GM23338 (cell line): Measurements from ENCODE around the gene CYB561D1. TPM values are rescaled to one million over a fixed set of nuclear protein-coding genes. Genes with fewer than 3 reads are reported as not detected.
A peak's percentile ranks its signal among the peaks of the same experiment; 100 is the strongest.

Experiments used
- ATAC-seq: fragments of 200-7000 bp; cut with Tn5 transposase; 3 replicates; pipeline ENCODE4 v1.9.1; 2020
- DNase-seq: peaks from one replicate; pipeline ENCODE4 v3.0.0-alpha.2; 2015; ENCODE audit warnings: low spot score
- H2AFZ ChIP-seq: fragments of 200-600 bp; sonication (generic); 2 replicates; pipeline ENCODE4 v1.8.0; 2016; ENCODE audit warnings: antibody characterized with exemption, mild to moderate bottlenecking, moderate library complexity
- H3F3A ChIP-seq: fragments of 200-600 bp; sonication (generic); replicated peaks from 2 replicates; pipeline ENCODE4 v1.8.0; 2017; ENCODE audit warnings: antibody characterized with exemption, mixed run types, low read depth
- H3K27ac ChIP-seq: fragments of 200-600 bp; sonication (generic); 2 replicates; pipeline ENCODE4 v1.6.1; 2016; ENCODE audit warnings: low read depth
- H3K27me3 ChIP-seq: fragments of 200-600 bp; sonication (generic); 2 replicates; pipeline ENCODE4 v1.8.0; 2016; ENCODE audit warnings: mild to moderate bottlenecking, mixed run types, moderate library complexity; ENCODE audit not compliant: insufficient read depth
- H3K36me3 ChIP-seq: fragments of 200-600 bp; sonication (generic); 2 replicates; pipeline ENCODE4 v1.8.0; 2016; ENCODE audit warnings: mild to moderate bottlenecking; ENCODE audit not compliant: insufficient read depth
- H3K4me1 ChIP-seq: fragments of 200-600 bp; sonication (generic); 2 replicates; pipeline ENCODE4 v1.8.0; 2016; ENCODE audit warnings: mild to moderate bottlenecking, moderate library complexity; ENCODE audit not compliant: insufficient read depth
- H3K4me2 ChIP-seq: fragments of 200-600 bp; sonication (generic); 2 replicates; pipeline ENCODE4 v1.7.1; 2017; ENCODE audit warnings: mixed run types
- H3K4me3 ChIP-seq: fragments of 200-600 bp; sonication (generic); 2 replicates; pipeline ENCODE4 v1.6.1; 2016; ENCODE audit warnings: mixed run types
- H3K79me2 ChIP-seq: fragments of 200-600 bp; sonication (generic); replicated peaks from 2 replicates; pipeline ENCODE4 v1.8.0; 2017; ENCODE audit warnings: mild to moderate bottlenecking; ENCODE audit not compliant: insufficient read depth
- H3K9me2 ChIP-seq: fragments of 200-600 bp; sonication (generic); 2 replicates; pipeline ENCODE4 v1.8.0; 2017; ENCODE audit not compliant: insufficient read depth
- H4K20me1 ChIP-seq: fragments of 200-600 bp; sonication (generic); replicated peaks from 2 replicates; pipeline ENCODE4 v1.8.0; 2017; ENCODE audit warnings: mild to moderate bottlenecking; ENCODE audit not compliant: insufficient read depth
- H3K27ac Mint-ChIP-seq: 2 replicates; pipeline ENCODE4 v1.8.0; 2020; ENCODE audit warnings: inconsistent platforms, mild to moderate bottlenecking, moderate library complexity, mixed read lengths
- H3K27me3 Mint-ChIP-seq: 3 replicates; pipeline ENCODE4 v1.8.0; 2022; ENCODE audit warnings: low read depth, mild to moderate bottlenecking, moderate library complexity, mixed read lengths, inconsistent platforms; ENCODE audit not compliant: insufficient read depth, poor library complexity
- H3K36me3 Mint-ChIP-seq: 3 replicates; pipeline ENCODE4 v1.8.0; 2021; ENCODE audit warnings: low read depth, mild to moderate bottlenecking, inconsistent platforms, moderate library complexity, mixed read lengths
- H3K4me1 Mint-ChIP-seq: 3 replicates; pipeline ENCODE4 v1.8.0; 2020; ENCODE audit warnings: mild to moderate bottlenecking, inconsistent platforms, mixed read lengths
- H3K4me3 Mint-ChIP-seq: 3 replicates; pipeline ENCODE4 v1.8.0; 2021; ENCODE audit warnings: moderate library complexity, mild to moderate bottlenecking, inconsistent platforms, mixed read lengths
- H3K9me3 Mint-ChIP-seq: 3 replicates; pipeline ENCODE4 v1.8.0; 2020; ENCODE audit warnings: moderate library complexity, mild to moderate bottlenecking, inconsistent platforms, mixed read lengths
- CTCF ChIP-seq, 2 experiments: fragments of 200-600 bp in 1 of 2; sonication (generic) in 1 of 2; conservative IDR thresholded peaks; 2 replicates each; pipeline versions ENCODE4 v1.5.1 to v1.6.1; 2016 to 2017; ENCODE audit warnings: antibody characterized with exemption in 2 of 2, low read depth in 2 of 2, mild to moderate bottlenecking in 2 of 2, moderate library complexity in 1 of 2
- EZH2phosphoT487 ChIP-seq: fragments of 200-600 bp; sonication (generic); IDR thresholded peaks from one replicate; pipeline ENCODE4 v1.8.1; 2018; ENCODE audit warnings: antibody characterized with exemption; ENCODE audit not compliant: unreplicated experiment
- polyA plus RNA-seq: library from polyadenylated mRNA; unstranded; fragments of >200 nt; fragmentation: Nextera tagmentation; extraction: Ambion mirVana; gene quantifications from 2 replicates; pipeline ENCODE4 v1.2.1, GENCODE V29; 2016
- total RNA-seq: library from RNA; depleted of rRNA; stranded (reverse); fragments of >200 nt; shearing (Covaris generic); gene quantifications from 2 replicates; pipeline ENCODE4 v1.2.3, GENCODE V29; 2014
- TF ChIP-seq, protein P1 (sequence below): fragments of 250-450 bp; sonication (Bioruptor Pico); IDR thresholded peaks from 2 replicates; pipeline ENCODE4 v1.5.0; 2020; ENCODE audit warnings: mild to moderate bottlenecking, moderate library complexity

The CYB561D1 gene
- total and polyA plus RNA-seq, 2 experiments from 2014 or later: 0.95 to 2.7 TPM

- TF ChIP-seq, protein P1, sequence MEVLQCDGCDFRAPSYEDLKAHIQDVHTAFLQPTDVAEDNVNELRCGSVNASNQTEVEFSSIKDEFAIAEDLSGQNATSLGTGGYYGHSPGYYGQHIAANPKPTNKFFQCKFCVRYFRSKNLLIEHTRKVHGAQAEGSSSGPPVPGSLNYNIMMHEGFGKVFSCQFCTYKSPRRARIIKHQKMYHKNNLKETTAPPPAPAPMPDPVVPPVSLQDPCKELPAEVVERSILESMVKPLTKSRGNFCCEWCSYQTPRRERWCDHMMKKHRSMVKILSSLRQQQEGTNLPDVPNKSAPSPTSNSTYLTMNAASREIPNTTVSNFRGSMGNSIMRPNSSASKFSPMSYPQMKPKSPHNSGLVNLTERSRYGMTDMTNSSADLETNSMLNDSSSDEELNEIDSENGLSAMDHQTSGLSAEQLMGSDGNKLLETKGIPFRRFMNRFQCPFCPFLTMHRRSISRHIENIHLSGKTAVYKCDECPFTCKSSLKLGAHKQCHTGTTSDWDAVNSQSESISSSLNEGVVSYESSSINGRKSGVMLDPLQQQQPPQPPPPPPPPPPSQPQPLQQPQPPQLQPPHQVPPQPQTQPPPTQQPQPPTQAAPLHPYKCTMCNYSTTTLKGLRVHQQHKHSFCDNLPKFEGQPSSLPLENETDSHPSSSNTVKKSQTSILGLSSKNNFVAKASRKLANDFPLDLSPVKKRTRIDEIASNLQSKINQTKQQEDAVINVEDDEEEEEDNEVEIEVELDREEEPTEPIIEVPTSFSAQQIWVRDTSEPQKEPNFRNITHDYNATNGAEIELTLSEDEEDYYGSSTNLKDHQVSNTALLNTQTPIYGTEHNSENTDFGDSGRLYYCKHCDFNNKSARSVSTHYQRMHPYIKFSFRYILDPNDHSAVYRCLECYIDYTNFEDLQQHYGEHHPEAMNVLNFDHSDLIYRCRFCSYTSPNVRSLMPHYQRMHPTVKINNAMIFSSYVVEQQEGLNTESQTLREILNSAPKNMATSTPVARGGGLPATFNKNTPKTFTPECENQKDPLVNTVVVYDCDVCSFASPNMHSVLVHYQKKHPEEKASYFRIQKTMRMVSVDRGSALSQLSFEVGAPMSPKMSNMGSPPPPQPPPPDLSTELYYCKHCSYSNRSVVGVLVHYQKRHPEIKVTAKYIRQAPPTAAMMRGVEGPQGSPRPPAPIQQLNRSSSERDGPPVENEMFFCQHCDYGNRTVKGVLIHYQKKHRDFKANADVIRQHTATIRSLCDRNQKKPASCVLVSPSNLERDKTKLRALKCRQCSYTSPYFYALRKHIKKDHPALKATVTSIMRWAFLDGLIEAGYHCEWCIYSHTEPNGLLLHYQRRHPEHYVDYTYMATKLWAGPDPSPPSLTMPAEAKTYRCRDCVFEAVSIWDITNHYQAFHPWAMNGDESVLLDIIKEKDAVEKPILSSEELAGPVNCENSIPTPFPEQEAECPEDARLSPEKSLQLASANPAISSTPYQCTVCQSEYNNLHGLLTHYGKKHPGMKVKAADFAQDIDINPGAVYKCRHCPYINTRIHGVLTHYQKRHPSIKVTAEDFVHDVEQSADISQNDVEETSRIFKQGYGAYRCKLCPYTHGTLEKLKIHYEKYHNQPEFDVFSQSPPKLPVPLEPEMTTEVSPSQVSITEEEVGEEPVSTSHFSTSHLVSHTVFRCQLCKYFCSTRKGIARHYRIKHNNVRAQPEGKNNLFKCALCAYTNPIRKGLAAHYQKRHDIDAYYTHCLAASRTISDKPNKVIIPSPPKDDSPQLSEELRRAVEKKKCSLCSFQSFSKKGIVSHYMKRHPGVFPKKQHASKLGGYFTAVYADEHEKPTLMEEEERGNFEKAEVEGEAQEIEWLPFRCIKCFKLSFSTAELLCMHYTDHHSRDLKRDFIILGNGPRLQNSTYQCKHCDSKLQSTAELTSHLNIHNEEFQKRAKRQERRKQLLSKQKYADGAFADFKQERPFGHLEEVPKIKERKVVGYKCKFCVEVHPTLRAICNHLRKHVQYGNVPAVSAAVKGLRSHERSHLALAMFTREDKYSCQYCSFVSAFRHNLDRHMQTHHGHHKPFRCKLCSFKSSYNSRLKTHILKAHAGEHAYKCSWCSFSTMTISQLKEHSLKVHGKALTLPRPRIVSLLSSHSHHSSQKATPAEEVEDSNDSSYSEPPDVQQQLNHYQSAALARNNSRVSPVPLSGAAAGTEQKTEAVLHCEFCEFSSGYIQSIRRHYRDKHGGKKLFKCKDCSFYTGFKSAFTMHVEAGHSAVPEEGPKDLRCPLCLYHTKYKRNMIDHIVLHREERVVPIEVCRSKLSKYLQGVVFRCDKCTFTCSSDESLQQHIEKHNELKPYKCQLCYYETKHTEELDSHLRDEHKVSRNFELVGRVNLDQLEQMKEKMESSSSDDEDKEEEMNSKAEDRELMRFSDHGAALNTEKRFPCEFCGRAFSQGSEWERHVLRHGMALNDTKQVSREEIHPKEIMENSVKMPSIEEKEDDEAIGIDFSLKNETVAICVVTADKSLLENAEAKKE (CRISPR knock-in tag): no peak
Observed at GRCh38 chr1:109529881-109530456, 36.1 kb downstream of the CYB561D1 start (continued).

GRCh38 chr1:109530457-109531087 lies 36.7 kb downstream of the CYB561D1 start:
- Mint-ChIP-seq H3K36me3 (no peaks in the 10 kb centered on the region), H3K4me3 (no peak overlapping the region), H3K4me1 (peaks cover 12% of the 10 kb centered on the region; the same call in 2 of the 3 replicates), H3K27me3 (peaks cover 13% of the 10 kb centered on the region), H3K27ac (no peak overlapping the region), H3K9me3 (no peaks in the 10 kb centered on the region; the same call in 2 of the 3 replicates)
- H3K4me2 ChIP-seq: no peak overlapping the region
- H3F3A ChIP-seq: no peaks in the 10 kb centered on the region
- no peak for ATAC-seq
- no peak for DNase-seq
- H2AFZ ChIP-seq: peak overlapping the region; percentile 56; the same call in 1 of the 2 replicates
- TF ChIP-seq CTCF (conservative IDR thresholded peaks at IDR 0.05; ENCODE audit: low read depth in 2 of 2) (0 out of 4 replicates have a peak, but pooled peaks of 1 of the 2 experiments have one; percentile 11), EZH2phosphoT487 (no peak)
- no peak overlapping the region for H3K27ac ChIP-seq
- H3K27me3 ChIP-seq: no peaks in the 10 kb centered on the region
- H3K79me2 ChIP-seq: no peaks in the 10 kb centered on the region
- peaks cover 4% of the 10 kb centered on the region; the same call in 1 of the 2 replicates for H3K4me1 ChIP-seq
- H3K4me3 ChIP-seq: no peak overlapping the region
- H4K20me1 ChIP-seq: no peaks in the 10 kb centered on the region
- H3K36me3 ChIP-seq: no peaks in the 10 kb centered on the region
- no peaks in the 10 kb centered on the region for H3K9me2 ChIP-seq
